HepG2 (cell line): ENCODE measurements around the gene DGUOK. TPM values are rescaled to one million over a fixed set of nuclear protein-coding genes. Genes with fewer than 3 reads are reported as not detected.

Source experiments
- CENPX ChIP-seq: sonication (generic); formaldehyde crosslinking; IDR thresholded peaks from 2 replicates; pipeline ENCODE4 v1.9.0; 2021; ENCODE audit warnings: mild to moderate bottlenecking, missing genetic modification reagents, moderate library complexity
- KMT2A ChIP-seq: sonication (generic); formaldehyde crosslinking; IDR thresholded peaks from 2 replicates; pipeline ENCODE4 v1.4.0; 2020; ENCODE audit warnings: missing genetic modification reagents
- MTF2 ChIP-seq: sonication (generic); formaldehyde crosslinking; IDR thresholded peaks from 2 replicates; pipeline ENCODE4 v1.5.0; 2020; ENCODE audit warnings: missing genetic modification reagents, borderline replicate concordance
- RAD21 ChIP-seq: fragments of 450-650 bp; formaldehyde crosslinking; IDR thresholded peaks from 2 replicates; pipeline ENCODE4 v1.5.0; 2020; ENCODE audit warnings: mild to moderate bottlenecking
- REST ChIP-seq, 2 experiments: IDR thresholded peaks; 2 replicates each; pipeline ENCODE4 v1.6.1; 2011 to 2012; ENCODE audit warnings: low read length in 2 of 2, borderline replicate concordance in 1 of 2, low read depth in 1 of 2, mild to moderate bottlenecking in 1 of 2, moderate library complexity in 1 of 2
- SMARCE1 ChIP-seq: fragments of 450-650 bp; IDR thresholded peaks from 2 replicates; pipeline ENCODE4 v1.6.1; 2017; ENCODE audit warnings: borderline replicate concordance
- STAT5B ChIP-seq: sonication (generic); formaldehyde crosslinking; IDR thresholded peaks from 2 replicates; pipeline ENCODE4 v1.4.0; 2020; ENCODE audit warnings: missing genetic modification reagents
- TRAFD1 ChIP-seq: sonication (generic); formaldehyde crosslinking; IDR thresholded peaks from 2 replicates; pipeline ENCODE4 v1.5.1; 2020; ENCODE audit warnings: missing genetic modification reagents, mild to moderate bottlenecking, borderline replicate concordance
- XRCC5 ChIP-seq: fragments of 200-400 bp; formaldehyde crosslinking; optimal IDR thresholded peaks from 2 replicates; pipeline ENCODE3; 2017; ENCODE audit warnings: mild to moderate bottlenecking, low read length
- ZNF10 ChIP-seq: sonication (generic); formaldehyde crosslinking; IDR thresholded peaks from 2 replicates; pipeline ENCODE4 v1.4.0; 2020; ENCODE audit warnings: mild to moderate bottlenecking, low read depth, missing genetic modification reagents, borderline replicate concordance
- ZNF543 ChIP-seq: sonication (generic); formaldehyde crosslinking; IDR thresholded peaks from 2 replicates; pipeline ENCODE4 v1.4.0; 2020; ENCODE audit warnings: mild to moderate bottlenecking, missing genetic modification reagents
- ZNF740 ChIP-seq: sonication (generic); formaldehyde crosslinking; IDR thresholded peaks from 2 replicates; pipeline ENCODE4 v1.4.0; 2020; ENCODE audit warnings: missing genetic modification reagents
- polyA plus RNA-seq, 8 experiments: library from polyadenylated mRNA; depleted of rRNA in 3 of 8; stranded (reverse) in 7 of 8; unstranded in 1 of 8; fragments of >200 nt; fragmentation: Illumina TruSeq in 4 of 8; extraction: Trizol in 4 of 8; gene quantifications; 2 replicates each; pipeline versions ENCODE4 v1.2.1 to v1.2.3, GENCODE V29; 2011 to 2016; ENCODE audit warnings: low read depth in 4 of 8, missing spikeins in 1 of 8, mixed read lengths in 1 of 8; ENCODE audit not compliant: insufficient read depth in 1 of 8
- total RNA-seq, 5 experiments: library from RNA; depleted of rRNA; stranded (reverse); fragments of >200 nt; fragmentation: Illumina TruSeq; extraction: Trizol; gene quantifications; 2 replicates each; pipeline ENCODE4 v1.2.3, GENCODE V29; 2016; ENCODE audit warnings: low read depth in 1 of 5
- TF ChIP-seq, protein P1 (sequence below): sonication (generic); formaldehyde crosslinking; IDR thresholded peaks from 2 replicates; pipeline ENCODE4 v1.4.0; 2020; ENCODE audit warnings: mild to moderate bottlenecking, missing genetic modification reagents
- TF ChIP-seq, protein P2 (sequence below): sonication (generic); formaldehyde crosslinking; IDR thresholded peaks from 2 replicates; pipeline ENCODE4 v1.4.0; 2020; ENCODE audit warnings: mild to moderate bottlenecking, low read depth, missing genetic modification reagents
- TF ChIP-seq, protein P3 (sequence below): sonication (generic); formaldehyde crosslinking; IDR thresholded peaks from 2 replicates; pipeline ENCODE4 v1.4.0; 2020; ENCODE audit warnings: missing genetic modification reagents

DGUOK gene
- total and polyA plus RNA-seq, 2 of the 13 experiments (the other 11 are each of a cell fraction or from before 2014, with no cell fraction given): 105 to 137 TPM

DNA sequence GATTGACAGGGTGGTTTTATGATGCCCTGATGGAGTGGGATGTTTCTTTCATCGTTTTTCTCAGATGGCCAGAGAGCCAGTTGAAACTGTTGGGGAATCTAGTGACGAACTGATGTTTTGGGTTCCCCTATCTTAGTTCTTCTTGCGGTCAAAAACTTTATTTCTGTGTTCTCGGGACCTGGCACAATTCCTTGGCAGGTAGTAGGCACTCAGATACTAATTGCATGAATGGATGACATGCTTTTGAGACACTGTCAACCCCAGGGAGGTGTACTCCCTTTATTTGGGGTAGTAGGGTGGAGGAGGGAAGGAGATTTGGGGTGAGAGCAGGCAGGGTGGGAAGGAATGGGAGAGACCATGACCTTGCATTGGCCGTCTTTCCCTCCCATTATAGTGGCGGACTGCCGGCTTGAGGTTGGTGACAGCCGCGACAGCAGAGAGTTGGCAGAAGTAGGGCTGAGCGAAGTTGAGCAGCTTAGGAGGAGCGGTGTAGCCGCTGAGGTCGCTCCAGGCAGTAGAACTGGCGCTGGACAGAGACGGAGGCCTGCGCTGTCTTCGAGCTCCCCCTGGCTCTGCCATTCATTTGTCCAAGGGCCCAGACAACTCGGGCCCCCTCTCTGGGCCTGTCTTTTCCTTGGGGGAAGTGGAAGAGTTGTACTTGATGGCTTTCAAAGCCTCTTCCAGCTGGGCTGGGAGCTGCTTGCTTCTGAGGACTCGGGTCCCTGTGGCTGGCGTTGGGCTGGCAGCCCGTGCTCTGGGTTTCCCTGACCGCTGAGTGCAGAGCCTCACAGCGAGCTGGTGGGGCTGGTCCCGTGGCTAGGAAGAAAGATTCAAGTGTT lies 60.6 kb downstream of the DGUOK start (continued):
- TF ChIP-seq REST (IDR thresholded peaks at IDR 0.05; ENCODE audit: borderline replicate concordance in 1 of 2, low read depth in 1 of 2, low read length in 2 of 2) (peak; percentile 36 to 81), RAD21 (CRISPR knock-in tag) (peak; percentile 34; the same call in 1 of the 2 replicates), ZNF10 (CRISPR knock-in tag) (no peak), STAT5B (CRISPR knock-in tag) (no peak), ZNF543 (CRISPR knock-in tag) (no peak), MTF2 (no peak), TRAFD1 (CRISPR knock-in tag) (no peak), ZNF740 (CRISPR knock-in tag) (no peak), CENPX (CRISPR knock-in tag) (no peak), SMARCE1 (no peak), XRCC5 (peak; percentile 18), KMT2A (CRISPR knock-in tag) (no peak; the same call in 1 of the 2 replicates)
- TF ChIP-seq, protein P1, sequence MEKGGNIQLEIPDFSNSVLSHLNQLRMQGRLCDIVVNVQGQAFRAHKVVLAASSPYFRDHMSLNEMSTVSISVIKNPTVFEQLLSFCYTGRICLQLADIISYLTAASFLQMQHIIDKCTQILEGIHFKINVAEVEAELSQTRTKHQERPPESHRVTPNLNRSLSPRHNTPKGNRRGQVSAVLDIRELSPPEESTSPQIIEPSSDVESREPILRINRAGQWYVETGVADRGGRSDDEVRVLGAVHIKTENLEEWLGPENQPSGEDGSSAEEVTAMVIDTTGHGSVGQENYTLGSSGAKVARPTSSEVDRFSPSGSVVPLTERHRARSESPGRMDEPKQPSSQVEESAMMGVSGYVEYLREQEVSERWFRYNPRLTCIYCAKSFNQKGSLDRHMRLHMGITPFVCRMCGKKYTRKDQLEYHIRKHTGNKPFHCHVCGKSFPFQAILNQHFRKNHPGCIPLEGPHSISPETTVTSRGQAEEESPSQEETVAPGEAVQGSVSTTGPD: no peak
- TF ChIP-seq, protein P2, sequence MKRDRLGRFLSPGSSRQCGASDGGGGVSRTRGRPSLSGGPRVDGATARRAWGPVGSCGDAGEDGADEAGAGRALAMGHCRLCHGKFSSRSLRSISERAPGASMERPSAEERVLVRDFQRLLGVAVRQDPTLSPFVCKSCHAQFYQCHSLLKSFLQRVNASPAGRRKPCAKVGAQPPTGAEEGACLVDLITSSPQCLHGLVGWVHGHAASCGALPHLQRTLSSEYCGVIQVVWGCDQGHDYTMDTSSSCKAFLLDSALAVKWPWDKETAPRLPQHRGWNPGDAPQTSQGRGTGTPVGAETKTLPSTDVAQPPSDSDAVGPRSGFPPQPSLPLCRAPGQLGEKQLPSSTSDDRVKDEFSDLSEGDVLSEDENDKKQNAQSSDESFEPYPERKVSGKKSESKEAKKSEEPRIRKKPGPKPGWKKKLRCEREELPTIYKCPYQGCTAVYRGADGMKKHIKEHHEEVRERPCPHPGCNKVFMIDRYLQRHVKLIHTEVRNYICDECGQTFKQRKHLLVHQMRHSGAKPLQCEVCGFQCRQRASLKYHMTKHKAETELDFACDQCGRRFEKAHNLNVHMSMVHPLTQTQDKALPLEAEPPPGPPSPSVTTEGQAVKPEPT (CRISPR knock-in tag): no peak
- TF ChIP-seq, protein P3, sequence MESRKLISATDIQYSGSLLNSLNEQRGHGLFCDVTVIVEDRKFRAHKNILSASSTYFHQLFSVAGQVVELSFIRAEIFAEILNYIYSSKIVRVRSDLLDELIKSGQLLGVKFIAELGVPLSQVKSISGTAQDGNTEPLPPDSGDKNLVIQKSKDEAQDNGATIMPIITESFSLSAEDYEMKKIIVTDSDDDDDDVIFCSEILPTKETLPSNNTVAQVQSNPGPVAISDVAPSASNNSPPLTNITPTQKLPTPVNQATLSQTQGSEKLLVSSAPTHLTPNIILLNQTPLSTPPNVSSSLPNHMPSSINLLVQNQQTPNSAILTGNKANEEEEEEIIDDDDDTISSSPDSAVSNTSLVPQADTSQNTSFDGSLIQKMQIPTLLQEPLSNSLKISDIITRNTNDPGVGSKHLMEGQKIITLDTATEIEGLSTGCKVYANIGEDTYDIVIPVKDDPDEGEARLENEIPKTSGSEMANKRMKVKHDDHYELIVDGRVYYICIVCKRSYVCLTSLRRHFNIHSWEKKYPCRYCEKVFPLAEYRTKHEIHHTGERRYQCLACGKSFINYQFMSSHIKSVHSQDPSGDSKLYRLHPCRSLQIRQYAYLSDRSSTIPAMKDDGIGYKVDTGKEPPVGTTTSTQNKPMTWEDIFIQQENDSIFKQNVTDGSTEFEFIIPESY (CRISPR knock-in tag): peak; percentile 79
